GM18505 (cell line): ENCODE data around the gene HTRA1.

Experiments
- ATAC-seq: cut with Tn5 transposase; IDR thresholded peaks from one replicate; pipeline ENCODE4 v1.9.1; 2021; ENCODE audit not compliant: unreplicated experiment
- POLR2A ChIP-seq: IDR thresholded peaks from 4 replicates; pipeline ENCODE4 v1.6.1; 2011; ENCODE audit warnings: borderline replicate concordance; ENCODE audit not compliant: insufficient read depth, insufficient read length; ENCODE audit errors: extremely low read depth

HTRA1 gene

DNA sequence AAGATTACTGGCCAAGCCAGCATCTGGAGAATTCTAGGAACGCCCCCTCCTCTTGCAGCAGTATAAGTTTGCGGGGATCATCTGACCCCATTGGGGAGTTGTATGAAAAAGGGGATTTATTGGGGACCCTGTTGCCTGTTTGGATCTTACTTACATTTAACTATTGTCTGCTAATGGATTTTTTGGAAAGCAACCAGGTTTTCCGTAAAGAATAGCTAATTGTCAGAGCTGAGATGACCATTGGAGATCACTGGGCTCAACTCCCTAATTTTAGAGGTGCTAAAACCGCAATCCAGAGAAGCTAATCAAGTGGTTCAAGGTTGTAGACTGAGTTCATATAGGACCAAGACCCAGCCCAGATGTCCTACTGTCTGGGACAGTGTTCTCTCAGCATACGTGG lies 38.8 kb downstream of the HTRA1 start:
- TF ChIP-seq POLR2A = no peak
- ATAC-seq = no peak

DNA sequence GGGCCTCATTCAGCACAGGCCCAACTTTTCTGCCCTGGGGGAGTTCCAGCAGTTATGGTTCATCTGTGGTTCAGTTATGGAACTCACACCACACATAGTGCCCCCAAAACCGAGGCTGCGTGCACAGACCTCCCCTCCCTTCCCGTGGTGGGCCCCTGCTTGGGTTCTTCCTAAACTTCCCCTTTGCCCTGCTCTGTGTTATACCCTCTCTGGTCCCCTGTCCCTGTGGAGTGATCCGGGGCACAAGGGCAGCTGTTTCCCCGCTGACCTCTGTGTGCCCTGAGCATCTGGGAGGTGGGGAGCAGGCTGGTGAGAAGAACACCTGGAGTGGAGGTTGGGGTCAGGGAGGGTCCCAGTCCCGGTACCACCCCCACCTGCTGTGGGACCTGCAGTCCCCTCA lies 39.4 kb downstream of the HTRA1 start:
- no peak for ATAC-seq

DNA sequence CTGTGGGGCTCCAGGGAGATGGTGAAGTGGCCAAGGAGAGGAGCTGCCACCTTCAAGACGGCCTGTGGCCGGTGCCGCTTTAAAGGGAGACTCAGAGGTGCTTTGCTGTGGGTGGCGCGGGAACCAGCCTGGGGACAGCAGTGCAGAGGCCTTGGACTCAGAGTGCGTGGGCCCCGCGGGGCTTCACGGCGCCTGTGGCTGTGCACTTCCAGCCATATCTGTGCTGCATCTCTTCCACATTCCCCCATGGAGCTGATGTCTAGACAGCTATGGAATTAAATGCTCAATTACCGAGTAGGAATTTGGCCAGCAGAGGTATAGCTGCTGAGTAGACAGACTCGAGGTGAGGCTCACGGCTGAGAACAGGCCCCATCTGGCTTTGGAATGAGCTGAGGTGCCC lies 41.7 kb downstream of the HTRA1 start:
- ATAC-seq = no peak
- TF ChIP-seq POLR2A = no peak

More for the DNA sequence above, 39.4 kb downstream of the HTRA1 start:
- TF ChIP-seq POLR2A = no peak

DNA sequence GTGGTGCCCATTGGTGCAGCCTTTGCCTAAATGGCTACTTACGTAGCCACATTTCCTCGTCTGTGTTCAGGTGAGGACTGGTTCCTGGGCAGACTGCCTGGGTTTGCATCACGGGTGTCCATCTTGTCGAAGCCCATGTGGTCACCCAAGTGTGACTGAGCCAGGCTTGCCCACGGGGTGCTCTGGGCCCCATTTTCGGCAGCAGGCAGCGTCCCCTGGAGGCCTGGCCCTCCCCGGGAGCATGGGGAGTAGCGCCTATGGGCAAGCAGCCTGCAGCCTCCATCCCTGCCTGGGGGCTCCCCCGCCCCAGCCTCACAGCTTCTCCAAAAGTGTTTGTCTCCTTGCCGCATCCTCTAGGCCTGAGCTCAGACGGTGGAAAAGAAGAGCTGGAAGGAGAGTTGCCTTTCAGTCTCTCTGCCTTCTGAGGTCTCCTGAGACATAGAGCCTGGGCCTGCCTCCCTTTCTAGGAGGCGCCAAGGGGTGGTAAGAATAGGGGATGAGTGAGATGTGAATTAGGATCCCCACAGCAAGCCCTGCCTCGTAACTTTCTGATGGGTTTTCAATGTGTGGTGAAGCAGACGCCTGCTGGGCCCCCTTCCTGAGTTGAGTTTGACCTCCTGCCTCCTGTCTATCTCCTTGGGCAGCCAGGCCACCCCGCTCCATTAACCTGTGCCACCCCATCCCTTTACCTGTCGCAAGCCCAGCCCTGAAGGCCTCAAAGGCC lies 42.7 kb downstream of the HTRA1 start:
- no peak for TF ChIP-seq POLR2A
- no peak for ATAC-seq

DNA sequence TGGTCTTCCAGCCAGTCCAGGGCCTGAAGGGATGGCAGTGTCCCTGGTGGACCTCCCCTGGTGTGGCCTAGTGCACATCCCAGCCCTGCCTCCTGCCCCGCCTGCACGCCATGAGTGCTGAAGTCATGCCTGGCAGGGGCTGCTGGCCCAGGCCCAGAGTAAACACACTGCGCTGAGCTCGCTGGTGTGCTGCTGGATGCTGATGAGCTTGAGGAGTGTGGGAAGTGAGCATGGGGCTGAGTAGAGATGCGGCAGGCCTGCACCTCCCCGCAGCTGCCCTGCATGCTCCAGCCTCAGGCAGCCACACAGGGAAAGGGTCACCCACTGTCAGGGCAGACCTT lies 43.2 kb downstream of the HTRA1 start:
- no peak for TF ChIP-seq POLR2A
- no peak for ATAC-seq

DNA sequence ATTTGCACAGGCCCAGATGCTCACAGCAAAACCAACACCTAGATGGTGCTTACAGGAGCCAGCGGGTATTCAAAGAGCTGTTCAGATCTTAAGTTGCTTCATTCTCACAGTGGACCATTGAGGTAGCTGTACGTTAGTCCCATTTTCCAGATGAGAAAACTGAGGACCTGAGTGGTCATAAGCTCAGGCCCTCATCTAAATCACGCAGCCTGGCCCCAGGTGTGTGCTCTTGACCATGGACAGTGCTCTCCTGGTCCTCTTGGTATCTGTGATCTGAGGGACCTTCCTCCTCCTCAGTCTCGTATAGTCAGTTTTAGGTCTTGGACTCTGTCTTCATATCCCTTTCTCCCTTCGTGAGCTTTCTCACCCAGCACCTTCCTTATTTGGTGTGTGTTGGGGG lies 43.7 kb downstream of the HTRA1 start:
- TF ChIP-seq POLR2A = no peak
- no peak for ATAC-seq

DNA sequence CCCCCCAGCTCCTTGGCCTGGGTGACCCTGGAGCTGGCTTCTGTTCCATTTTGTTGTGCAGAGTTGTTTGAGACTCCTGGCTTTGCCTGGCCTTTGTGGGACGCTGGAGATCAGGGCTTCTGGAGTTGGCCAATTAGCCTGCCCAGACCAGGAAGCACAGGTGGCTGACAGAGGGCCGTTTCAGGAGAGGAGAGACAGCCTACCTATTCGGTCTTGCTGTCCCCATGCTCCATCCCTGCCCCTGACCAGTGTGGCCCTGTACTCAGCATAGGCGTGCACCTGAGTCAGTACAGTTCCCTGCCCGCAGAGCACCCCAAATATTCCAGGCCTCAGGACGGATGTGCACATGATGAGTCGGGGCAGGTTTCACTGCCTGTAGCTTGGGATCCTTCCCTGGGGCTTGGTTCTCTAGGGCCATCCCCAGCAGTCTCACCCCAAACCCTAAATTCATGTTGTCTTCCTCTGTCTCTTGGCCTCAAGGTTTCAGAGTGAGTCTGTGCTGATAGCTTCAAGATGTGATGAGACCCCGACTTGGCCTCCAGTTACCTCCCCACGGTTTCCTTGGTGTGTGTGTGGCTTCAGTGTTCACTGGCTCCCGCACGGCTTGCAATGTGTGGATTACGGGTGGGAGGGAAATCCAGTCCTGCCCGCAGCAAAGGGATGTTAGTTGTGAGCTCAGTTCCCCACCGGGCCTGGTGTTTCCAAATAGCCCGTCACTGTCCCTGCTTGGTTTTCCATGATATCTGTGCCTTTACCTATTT lies 44.7 kb downstream of the HTRA1 start:
- no peak for TF ChIP-seq POLR2A
- ATAC-seq = no peak

DNA sequence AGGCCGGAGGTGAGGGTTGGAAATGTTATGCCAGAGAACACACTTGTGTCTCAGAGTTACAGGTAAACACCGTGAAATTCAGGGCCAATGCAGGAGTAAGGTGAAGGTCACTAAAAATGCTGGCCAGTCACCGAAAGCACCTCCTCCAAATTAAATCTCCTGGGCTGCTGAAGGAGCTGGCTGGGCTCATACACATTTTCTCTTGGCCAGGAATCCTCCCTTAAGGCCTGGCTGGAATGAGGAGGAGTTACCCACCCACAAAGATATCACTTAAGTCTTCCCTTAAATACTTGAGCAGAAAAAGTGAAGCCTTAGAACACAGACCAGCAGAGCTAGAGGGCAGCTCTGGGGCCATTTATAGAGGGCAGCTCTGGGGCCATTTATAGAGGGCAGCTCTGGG lies 46.3 kb downstream of the HTRA1 start:
- no peak for ATAC-seq

DNA sequence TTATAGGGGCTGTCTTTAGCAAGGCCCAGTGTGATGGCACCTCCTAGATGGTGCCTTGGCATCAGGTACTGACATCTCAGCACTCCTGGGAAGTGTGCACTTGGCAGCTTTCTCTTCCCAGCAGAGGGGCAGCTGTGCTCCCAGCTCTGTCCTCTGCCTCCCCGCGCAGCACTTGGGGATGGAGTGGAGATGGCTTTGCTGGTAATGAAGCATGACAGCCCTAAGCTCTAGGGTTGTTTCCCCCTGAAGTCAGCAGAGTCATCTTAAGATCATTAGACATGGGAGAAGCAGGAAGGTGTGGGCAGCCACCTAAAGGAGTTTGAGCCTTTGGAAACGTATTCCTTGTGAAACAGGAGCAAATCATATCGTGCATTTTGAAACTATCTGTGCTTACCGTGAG lies 46.7 kb downstream of the HTRA1 start:
- TF ChIP-seq POLR2A = no peak
- ATAC-seq = no peak

More for the DNA sequence above, 46.3 kb downstream of the HTRA1 start:
- no peak for TF ChIP-seq POLR2A

DNA sequence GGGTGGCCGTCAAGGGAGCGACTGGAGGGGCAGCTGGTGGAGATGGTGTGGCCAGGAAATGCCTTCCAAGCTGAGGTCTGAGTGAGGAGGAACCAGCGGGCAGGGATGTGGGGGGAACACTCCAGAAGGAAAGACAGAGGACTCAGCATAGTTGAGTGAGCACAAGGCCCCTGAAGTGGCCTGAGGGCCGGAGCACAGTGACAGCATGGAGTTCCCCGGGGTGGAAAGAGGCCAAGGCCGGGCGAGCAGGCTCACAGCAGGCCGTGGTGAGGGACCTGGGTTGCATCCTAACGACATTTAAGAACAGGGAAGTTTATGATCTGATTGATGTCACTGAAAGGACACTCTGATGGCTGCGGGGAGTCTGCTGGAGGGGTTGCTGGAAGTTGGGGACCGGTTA lies 48.0 kb downstream of the HTRA1 start:
- TF ChIP-seq POLR2A = no peak
- ATAC-seq = no peak

DNA sequence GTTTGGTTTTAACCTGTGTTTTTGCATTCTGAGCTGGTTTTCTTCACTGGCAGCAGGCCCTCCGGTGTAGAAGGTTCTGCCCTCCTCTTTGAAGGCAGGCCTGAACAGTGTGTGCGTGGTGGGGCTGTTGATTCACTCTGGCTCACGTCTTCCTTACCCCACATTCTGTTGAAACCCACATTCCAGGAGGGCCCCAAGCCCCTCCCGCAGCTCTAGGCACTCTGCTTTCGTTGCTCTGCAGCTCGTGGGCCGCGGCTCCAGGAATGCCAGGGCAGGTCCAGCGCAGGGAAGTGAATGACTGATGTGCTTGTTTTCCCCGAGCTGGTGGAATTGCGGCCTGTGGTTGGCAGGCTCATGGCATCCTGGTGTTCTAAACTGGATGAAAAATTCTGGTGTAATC lies 49.0 kb downstream of the HTRA1 start:
- ATAC-seq = no peak
- no peak for TF ChIP-seq POLR2A

DNA sequence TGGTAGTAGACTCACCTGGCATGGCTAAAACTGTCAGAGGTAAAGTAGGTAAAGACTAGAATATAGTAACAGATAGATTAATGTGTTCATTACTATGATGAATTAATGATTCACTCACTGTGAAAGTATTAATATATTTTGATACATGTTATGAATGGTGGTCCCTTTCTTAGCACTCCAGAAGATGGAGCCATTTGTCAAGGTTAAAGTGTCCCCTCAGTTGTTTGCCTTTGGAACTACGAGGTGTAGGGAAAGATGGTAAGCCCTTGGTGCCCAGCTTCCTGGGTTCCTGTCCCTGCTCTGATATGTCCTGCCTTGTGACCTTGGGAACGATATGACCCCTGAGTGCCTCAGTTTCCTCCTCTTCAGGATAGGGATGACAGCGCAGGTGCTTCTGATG lies 49.4 kb downstream of the HTRA1 start:
- no peak for TF ChIP-seq POLR2A
- no peak for ATAC-seq

DNA sequence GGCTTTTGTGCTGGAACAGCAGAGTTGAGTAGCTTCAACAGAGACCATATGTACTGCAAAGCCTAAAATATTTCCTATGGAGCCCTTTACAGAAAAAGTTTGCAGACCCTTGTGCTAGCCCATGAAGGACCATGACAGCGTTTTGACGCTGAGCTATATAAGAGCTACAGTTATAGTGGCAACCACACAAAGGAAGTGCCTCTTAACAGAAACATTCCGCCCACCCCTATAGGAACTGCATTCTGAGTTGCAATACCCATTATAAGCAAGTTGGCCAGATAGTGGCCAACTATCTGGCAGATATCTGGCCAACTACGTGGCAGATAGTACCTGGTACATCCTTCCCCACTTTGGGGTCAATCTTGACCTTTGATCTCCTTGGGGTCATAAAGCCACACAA lies 51.7 kb downstream of the HTRA1 start:
- no peak for TF ChIP-seq POLR2A
- ATAC-seq = no peak
